GM19239 (cell line): ENCODE data around the gene MSRB3.
"Not testable (repeated sequence)": the region's sequence is repeated elsewhere in the genome, so short reads cannot be mapped to it uniquely, and the experiment has no call there.

ENCODE experiments used
- DNase-seq: peaks from one replicate; pipeline ENCODE4 v3.0.0; 2011; ENCODE audit warnings: low spot score; ENCODE audit not compliant: insufficient read length
- FAIRE-seq: peaks from 2 replicates; lab custom pipeline; 2011; peaks lifted over from hg19 to GRCh38; lab: Jason Lieb, UNC

Gene MSRB3

DNA sequence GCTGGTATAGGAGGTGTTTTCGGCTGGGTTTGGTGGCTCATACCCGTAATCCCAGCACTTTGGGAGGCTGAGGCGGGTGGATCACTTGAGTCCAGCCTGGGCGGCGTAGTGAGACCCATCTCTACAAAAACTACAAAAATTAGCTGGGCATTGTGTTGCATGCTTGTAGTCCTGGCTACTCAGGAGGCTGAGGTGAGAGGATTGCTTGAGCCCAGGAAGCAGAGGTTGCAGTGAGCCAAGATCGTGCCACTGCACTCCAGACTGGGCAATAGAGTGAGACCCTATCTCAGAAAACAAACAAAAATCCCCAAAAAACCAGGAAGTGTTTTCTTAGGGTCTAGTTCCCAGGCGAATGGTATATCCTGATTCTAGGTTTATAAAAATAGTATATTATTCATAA, 7.0 kb downstream of the MSRB3 start:
- not testable (repeated sequence) for DNase-seq, FAIRE-seq

GRCh38 chr12:65287426-65287825, 8.9 kb downstream of the MSRB3 start:
- FAIRE-seq, result no peak
- no peak for DNase-seq

GRCh38 chr12:65292241-65292640, 13.8 kb downstream of the MSRB3 start:
- DNase-seq (no peak), FAIRE-seq (no peak)

GRCh38 chr12:65293735-65294134, 15.3 kb downstream of the MSRB3 start:
- FAIRE-seq, result no peak
- no peak for DNase-seq

GRCh38 chr12:65294641-65295262, 16.3 kb downstream of the MSRB3 start:
- FAIRE-seq, result no peak
- DNase-seq, result no peak

- no peak for FAIRE-seq
- no peak for DNase-seq
These were observed 18.2 kb downstream of the MSRB3 start for GRCh38 chr12:65296508-65297265.

GRCh38 chr12:65300097-65300496, 21.6 kb downstream of the MSRB3 start:
- FAIRE-seq (no peak), DNase-seq (no peak)

DNA sequence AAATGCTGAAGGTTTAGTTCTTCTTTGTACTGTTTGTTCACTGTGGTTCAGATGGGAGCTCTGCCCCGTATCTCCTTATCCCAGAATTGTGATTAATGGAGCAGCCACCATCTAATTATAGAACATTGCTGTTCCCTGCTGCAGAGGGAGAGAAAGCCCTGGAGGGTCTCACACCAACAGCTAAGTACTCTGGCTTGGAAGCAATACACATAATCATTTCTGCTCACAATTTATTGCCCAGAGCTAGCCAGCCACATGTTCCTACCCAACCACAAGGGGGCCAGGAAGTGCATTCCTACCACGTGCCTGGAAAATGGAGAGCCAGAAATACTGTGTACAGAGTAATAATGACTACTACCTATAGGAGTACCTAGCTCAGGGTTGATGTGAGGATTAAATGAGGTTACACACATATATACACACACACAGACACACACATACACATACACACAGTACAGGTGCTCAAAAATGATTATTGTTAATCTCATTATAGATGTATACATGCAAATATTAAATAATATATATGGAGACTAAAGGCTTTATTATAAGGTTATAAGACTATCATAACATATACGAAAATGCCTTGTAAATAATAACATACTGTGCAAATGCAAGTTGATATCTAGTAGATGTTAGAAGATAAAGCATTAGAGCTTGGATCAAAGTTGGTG, 22.3 kb downstream of the MSRB3 start:
- no peak for DNase-seq
- no peak for FAIRE-seq

GRCh38 chr12:65302891-65303290, 24.4 kb downstream of the MSRB3 start:
- DNase-seq (no peak), FAIRE-seq (no peak)

DNA sequence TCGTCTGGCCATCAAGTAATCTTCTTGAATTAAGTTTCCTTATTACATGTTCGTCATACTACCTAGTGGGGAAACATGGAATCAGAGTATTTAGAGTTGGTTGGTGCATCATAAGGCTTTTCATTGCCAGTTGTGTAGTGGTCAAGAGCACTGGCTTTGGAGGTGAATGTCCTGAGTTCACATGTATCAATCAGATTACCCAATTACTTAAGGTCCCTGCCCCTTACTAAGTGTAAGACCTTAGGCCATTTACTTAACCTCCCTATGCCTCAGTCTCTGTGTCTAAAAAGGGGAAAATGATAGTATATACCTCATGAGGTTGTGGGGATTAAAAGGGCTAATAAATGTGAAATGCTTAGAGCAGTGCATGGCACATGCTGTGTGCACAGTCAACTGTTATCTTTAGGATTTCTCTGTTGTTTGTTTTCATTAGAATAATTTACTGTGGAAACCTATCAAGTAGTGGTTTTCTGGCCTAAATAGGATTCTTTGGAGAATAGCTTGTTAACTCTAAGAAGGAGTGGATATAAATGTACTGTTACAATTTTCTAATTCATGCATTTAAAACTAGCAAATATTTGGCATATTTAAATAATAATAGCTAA, 27.0 kb downstream of the MSRB3 start:
- DNase-seq, result no peak
- no peak for FAIRE-seq

GRCh38 chr12:65306366-65307168, 28.1 kb downstream of the MSRB3 start:
- DNase-seq, result no peak
- FAIRE-seq, result no peak

DNA sequence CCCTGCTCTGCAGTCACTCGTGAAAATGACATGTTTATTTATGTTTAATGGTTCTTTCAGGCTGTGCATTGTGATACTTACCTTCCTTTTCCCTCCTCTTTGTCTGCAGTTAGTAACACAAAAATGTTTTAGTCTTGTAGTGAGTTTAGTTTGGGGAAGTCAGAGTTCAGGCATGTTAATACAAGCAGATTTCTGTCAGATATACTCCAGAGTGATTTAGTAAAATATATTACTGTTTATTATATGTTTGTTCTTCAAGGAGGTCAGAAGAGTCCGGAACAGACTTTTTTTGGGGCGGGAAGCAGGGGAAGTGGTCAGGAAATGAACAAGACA, 28.7 kb downstream of the MSRB3 start:
- no peak for FAIRE-seq
- no peak for DNase-seq

- FAIRE-seq, result no peak
- no peak for DNase-seq
These were observed 29.5 kb downstream of the MSRB3 start for GRCh38 chr12:65308006-65308405.

GRCh38 chr12:65308601-65309071, 30.2 kb downstream of the MSRB3 start:
- no peak for DNase-seq
- FAIRE-seq, result no peak

- DNase-seq (no peak), FAIRE-seq (no peak)
These were observed 32.8 kb downstream of the MSRB3 start for GRCh38 chr12:65311260-65311659.

- FAIRE-seq, result no peak
These were observed 35.3 kb downstream of the MSRB3 start for GRCh38 chr12:65313719-65314317.

GRCh38 chr12:65315238-65315637, 36.8 kb downstream of the MSRB3 start:
- FAIRE-seq, DNase-seq: not testable (repeated sequence)

More at GRCh38 chr12:65313719-65314317, 35.3 kb downstream of the MSRB3 start:
- DNase-seq, result no peak

GRCh38 chr12:65318186-65318685, 39.8 kb downstream of the MSRB3 start:
- FAIRE-seq, result no peak
- DNase-seq, result no peak

- DNase-seq (no peak), FAIRE-seq (no peak)
These were observed 41.3 kb downstream of the MSRB3 start for GRCh38 chr12:65319688-65320200.
